Activated CD4-positive, alpha-beta T cell treated with anti-CD3 and anti-CD28 coated beads for 24 hours (primary cell): ENCODE measurements around the gene SMARCA2.
A peak's percentile ranks its signal among the peaks of the same experiment; 100 is the strongest.

Source experiments
- DNase-seq, 2 donors: peaks; one replicate each; pipeline ENCODE4 v3.0.0-alpha.2; 2020; ENCODE audit warnings: low read depth in 2 of 2

The SMARCA2 gene

DNA sequence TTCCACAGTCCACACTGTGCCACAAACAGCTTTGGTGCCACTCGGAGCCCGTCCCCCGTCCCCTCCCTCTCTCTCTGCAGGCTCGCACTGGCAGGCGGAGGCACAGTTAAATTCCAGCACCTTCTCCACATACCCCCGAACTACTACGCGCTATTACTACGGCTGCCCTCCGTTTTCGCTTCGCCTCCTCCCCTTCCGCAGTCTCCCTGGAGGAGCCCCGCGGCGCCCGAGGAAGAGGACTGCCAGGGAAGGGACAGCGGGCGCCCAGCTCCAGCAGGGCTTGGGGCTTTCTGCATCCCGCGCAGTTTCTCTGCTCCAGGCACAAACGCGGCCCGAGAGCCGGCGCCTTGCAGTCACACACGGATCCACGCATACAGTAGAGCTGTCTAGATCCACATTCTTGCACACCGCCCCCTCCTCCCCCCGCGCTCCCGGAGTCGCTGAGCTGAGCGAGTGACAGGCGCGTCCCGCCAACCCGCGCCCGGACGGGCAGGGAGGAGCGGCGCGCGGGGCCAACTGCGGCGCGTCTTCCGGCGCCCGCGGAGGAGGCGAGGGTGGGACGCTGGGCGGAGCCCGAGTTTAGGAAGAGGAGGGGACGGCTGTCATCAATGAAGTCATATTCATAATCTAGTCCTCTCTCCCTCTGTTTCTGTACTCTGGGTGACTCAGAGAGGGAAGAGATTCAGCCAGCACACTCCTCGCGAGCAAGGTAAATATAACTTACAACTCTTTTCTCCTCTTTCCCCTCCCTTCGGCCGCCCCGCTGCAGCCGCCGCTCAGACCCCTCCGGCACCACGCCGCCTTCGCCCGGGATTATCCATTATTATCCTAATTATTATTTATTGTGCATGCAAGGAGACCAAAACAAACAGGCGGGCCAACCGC, at the start of gene SMARCA2:
Gene SMARCA2 (plus strand): TSS at position 652 of the 885 bp plus-strand sequence. CDS start 13,676 bp downstream, outside the sequence.
- peak; percentile 93 to 95 for DNase-seq

GRCh38 chr9:1966725-1967366, 48.3 kb upstream of the SMARCA2 start:
- no peak for DNase-seq

DNA sequence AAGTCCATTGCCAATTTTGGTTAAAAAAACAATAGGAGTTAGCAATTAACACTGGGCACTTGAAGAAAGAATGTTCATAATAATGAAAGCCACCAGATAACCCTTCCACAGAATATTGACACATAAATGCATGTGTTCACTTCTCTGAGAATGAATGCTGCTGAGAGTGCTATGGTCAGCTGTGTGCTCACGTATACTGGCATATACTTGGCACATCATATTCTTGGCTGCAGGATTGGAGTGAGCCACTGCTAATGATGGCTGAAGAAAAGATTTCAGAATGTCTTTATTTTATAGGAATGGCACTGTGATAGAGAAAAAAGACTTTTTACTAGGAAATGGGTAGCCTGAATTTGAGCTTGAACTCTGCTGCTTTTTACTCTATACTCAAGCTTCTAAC, 46.0 kb upstream of the SMARCA2 start:
- no peak for DNase-seq

DNA sequence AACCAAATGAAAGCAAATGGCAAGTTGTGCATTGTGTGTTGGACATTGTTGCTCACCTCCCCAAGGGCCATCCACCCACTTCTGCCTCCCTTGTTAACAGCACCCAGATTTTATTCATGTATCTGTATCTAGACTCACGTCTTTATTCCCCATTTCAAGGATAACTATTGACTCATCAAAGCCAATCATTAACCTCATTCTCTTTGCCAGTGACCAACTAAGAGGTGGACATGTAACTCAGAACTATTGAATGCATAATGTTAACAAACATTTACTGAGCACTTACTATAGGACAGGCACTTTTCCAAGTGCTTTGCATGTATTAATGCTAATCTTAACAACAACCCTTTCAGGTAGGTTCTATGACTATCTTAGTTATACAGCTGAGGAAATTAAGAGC, 45.2 kb upstream of the SMARCA2 start:
- no peak for DNase-seq

- DNase-seq = no peak
These were observed 42.5 kb upstream of the SMARCA2 start for GRCh38 chr9:1972672-1973071.

- DNase-seq = no peak
These were observed 38.1 kb upstream of the SMARCA2 start for GRCh38 chr9:1977026-1977425.

DNA sequence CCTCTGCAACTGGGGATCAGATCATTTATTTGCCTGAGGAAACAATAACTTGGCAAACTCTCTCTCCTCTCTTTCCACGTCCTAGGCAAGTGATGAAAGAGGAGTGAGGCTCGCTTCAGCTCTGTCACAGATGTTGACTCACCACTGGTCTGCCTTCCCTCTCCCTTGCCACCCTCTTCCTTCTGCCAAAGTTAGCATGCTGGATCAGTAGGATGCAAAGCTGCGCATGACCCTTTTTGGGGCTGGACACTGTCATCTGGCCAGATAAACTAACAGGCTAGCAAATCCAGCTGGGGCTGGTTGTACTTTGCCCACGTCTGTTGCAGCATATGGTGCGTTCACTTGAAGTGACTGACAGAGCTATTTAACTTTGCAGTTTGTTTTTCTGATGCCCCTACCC, 36.2 kb upstream of the SMARCA2 start:
- no peak for DNase-seq

- no peak for DNase-seq
These were observed 35.3 kb upstream of the SMARCA2 start for GRCh38 chr9:1979741-1980367.

DNA sequence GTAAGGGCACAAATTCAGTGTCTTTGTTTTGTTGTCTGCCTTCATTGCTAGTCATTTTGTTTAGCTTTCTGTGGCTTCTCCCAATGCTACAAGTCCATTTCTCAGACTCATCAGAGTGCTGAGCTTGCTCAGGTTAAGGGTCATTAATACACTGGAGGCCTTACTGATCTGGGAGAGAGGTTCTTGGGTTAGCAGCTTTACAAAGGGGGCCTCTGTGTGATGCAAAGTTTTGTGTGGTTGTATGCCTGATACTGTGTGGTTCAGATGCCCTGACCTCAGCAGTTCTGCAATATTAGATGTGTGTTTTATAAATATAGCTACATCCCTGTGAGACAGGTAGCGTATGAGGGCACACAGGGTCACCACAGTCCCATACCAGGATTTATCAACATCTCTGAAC, 34.8 kb upstream of the SMARCA2 start:
- no peak for DNase-seq

GRCh38 chr9:1982074-1982473, 33.1 kb upstream of the SMARCA2 start:
- no peak for DNase-seq

- DNase-seq = no peak
These were observed 28.8 kb upstream of the SMARCA2 start for GRCh38 chr9:1986341-1986740.

GRCh38 chr9:1989500-1989899, 25.6 kb upstream of the SMARCA2 start:
- DNase-seq = no peak

DNA sequence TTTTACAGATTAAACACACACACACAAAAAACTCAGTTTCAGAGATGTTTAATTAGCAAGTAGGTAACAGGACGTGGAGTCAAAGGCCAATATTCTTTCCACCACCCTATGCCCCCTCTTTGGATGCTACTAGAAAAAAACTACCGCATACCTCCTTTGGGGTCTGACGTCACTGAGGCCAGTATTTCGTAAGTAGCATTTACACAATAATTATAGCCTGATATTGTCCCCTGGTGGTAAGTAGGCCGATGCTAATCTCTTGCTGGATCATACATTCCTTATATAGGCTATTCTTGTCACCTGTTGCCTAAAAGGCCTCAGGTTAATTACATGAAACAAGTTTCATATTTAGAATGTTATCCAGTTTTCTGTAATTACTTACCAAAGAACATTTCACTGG, 21.0 kb upstream of the SMARCA2 start:
- no peak for DNase-seq

DNA sequence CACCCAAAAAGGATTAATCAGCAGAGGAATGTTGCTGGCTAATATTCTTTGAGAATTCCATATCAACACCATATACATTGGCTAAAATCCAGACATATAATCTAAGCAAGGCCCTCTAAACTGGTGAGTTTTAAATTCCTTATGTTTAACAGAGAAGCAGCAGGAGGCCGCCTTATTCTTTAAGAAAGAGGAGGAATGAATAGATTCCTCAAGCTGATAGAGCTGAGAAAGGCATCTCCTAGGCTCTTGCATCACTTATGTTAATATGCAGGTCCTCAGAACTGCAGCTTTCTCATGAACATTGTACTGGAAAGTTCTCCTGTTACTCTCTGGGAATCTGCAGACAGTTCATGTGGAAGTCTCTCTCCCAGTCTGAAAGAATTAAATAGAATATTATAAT, 20.1 kb upstream of the SMARCA2 start:
- no peak for DNase-seq

GRCh38 chr9:1996156-1996555, 19.0 kb upstream of the SMARCA2 start:
- no peak for DNase-seq

GRCh38 chr9:1997646-1998045, 17.5 kb upstream of the SMARCA2 start:
- no peak for DNase-seq

- no peak for DNase-seq
These were observed 17.0 kb upstream of the SMARCA2 start for GRCh38 chr9:1998111-1998510.

DNA sequence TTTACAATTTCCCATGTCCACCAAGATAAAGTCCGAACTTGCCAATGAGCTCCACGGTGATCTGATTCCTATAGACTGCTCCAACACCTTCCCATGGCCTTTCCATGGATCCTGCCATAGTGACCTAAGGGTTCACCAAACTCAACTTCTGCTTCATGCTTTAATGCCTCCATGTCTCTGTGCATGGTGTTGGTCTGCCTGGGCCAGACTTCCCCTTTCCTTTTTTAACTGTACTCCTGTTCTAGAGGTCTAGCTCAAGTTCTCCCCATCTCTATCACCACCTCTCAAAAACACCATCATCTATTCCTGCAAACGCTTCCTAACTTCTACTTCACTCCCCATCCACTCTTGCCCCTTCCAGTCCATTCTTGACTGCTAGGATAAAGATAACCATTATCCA, 14.8 kb upstream of the SMARCA2 start:
- DNase-seq = no peak

GRCh38 chr9:2008372-2008771, 6.8 kb upstream of the SMARCA2 start:
- no peak for DNase-seq

DNA sequence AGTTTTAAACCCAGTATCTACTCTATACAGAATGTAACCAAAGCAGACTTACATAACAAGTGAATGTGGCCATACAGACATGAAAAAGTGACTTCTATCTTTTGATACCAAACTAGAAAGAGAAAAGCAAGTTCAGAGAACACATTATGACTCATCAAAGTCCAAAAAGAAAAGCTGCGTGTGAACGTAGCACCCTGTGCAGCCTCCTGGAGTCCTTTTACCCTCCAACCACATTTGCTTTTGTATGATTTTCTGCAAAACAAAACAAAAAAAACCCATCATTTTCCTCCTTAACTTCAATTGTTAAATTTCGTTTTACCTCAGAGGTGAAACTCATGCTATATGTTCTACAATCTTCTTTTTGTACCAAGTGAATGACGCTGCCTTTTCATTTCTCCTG, 2.8 kb upstream of the SMARCA2 start:
- DNase-seq = no peak

GRCh38 chr9:2013743-2014475, 1.2 kb upstream of the SMARCA2 start:
- DNase-seq = no peak
